K562 (cell line): ENCODE data around the gene AIMP1. TPM values are rescaled to one million over a fixed set of nuclear protein-coding genes. Genes with fewer than 3 reads are reported as not detected.

ENCODE experiments used
- ATAC-seq: fragments of 200-7000 bp; cut with Tn5 transposase; 3 replicates; pipeline ENCODE4 v1.9.1; 2020; ENCODE audit warnings: moderate library complexity
- BruUV-seq: library from RNA; stranded (reverse); fragments of 400-500 nt; replicated peaks from 2 replicates; lab custom pipeline; 2021; lab: Mats Ljungman, UMichigan
- CTCF ChIA-PET: fragments of 300-600 bp; formaldehyde crosslinking; extraction: SDS; loops from one replicate; lab custom pipeline; 2021; ENCODE audit warnings: low intra/inter-chr PET ratio; lab: Yijun Ruan, JAX
- POLR2A ChIA-PET: fragments of 300-600, 350-650 bp; sonication (Branson Sonifier 250); formaldehyde crosslinking; extraction: SDS; loops from one replicate; lab custom pipeline; 2021; ENCODE audit warnings: antibody characterized with exemption, inconsistent platforms; lab: Yijun Ruan, JAX
- DNase-seq, 4 experiments: peaks; one replicate each; pipeline versions ENCODE4 v3.0.0 to v3.0.0-alpha.2; 2011 to 2018; ENCODE audit warnings: low spot score in 3 of 4, mixed read lengths in 3 of 4; ENCODE audit errors: extremely low read depth in 1 of 4
- FAIRE-seq: peaks from 2 replicates; lab custom pipeline; 2011; peaks lifted over from hg19 to GRCh38; lab: Jason Lieb, UNC
- H2AFZ ChIP-seq: 2 replicates; pipeline ENCODE4 v1.6.0; 2011; ENCODE audit warnings: low read depth, low read length, control low read depth, inconsistent platforms
- H3K27ac ChIP-seq: fragments of 200-600 bp; 3 replicates; pipeline ENCODE4 v1.8.0; 2011; ENCODE audit warnings: low read depth, mild to moderate bottlenecking, control low read depth, inconsistent platforms, low read length, moderate library complexity, mixed read lengths; ENCODE audit errors: extremely low read depth
- H3K27me3 ChIP-seq, 2 experiments: fragments of 300-600 bp in 1 of 2; 2 replicates in 1 of 2; 3 replicates in 1 of 2; pipeline versions ENCODE4 v1.6.0 to v1.8.0; 2011; ENCODE audit warnings: inconsistent platforms in 2 of 2, low read length in 2 of 2, mild to moderate bottlenecking in 1 of 2, mixed read lengths in 1 of 2, moderate library complexity in 1 of 2; ENCODE audit not compliant: control insufficient read depth in 2 of 2, insufficient read depth in 2 of 2
- H3K36me3 ChIP-seq: fragments of 300-600 bp; 3 replicates; pipeline ENCODE4 v1.8.0; 2011; ENCODE audit warnings: mild to moderate bottlenecking, low read length, inconsistent platforms; ENCODE audit not compliant: control insufficient read depth, insufficient read depth
- H3K4me1 ChIP-seq, 2 experiments: fragments of 200-600 bp in 1 of 2; replicated peaks in 1 of 2; 2 replicates in 1 of 2; 3 replicates in 1 of 2; pipeline versions ENCODE4 v1.5.1 to v1.8.0; 2011; ENCODE audit warnings: inconsistent platforms in 2 of 2, low read length in 2 of 2, mild to moderate bottlenecking in 1 of 2, mixed read lengths in 1 of 2, moderate library complexity in 1 of 2; ENCODE audit not compliant: control insufficient read depth in 2 of 2, insufficient read depth in 2 of 2
- H3K4me2 ChIP-seq: 2 replicates; pipeline ENCODE4 v1.6.1; 2011; ENCODE audit warnings: low read length, control low read depth, inconsistent platforms, mixed read lengths; ENCODE audit not compliant: insufficient read depth
- H3K4me3 ChIP-seq: fragments of 200-600 bp; sonication (generic), shearing (Covaris generic); 2 replicates; pipeline ENCODE4 v1.5.1; 2016; ENCODE audit warnings: control low read depth, inconsistent platforms
- H3K79me2 ChIP-seq: fragments of 200-600 bp; 3 replicates; pipeline ENCODE4 v1.8.0; 2011; ENCODE audit warnings: low read length, inconsistent platforms; ENCODE audit not compliant: control insufficient read depth, insufficient read depth
- H3K9ac ChIP-seq, 2 experiments: 2 replicates each; pipeline versions ENCODE4 v1.6.0 to v1.6.1; 2011; ENCODE audit warnings: low read depth in 2 of 2, low read length in 2 of 2, control low read depth in 1 of 2, inconsistent platforms in 1 of 2, mild to moderate bottlenecking in 1 of 2, mixed read lengths in 1 of 2; ENCODE audit not compliant: insufficient read depth in 1 of 2
- H3K9me1 ChIP-seq: one replicate; pipeline ENCODE4 v1.6.0; 2011; ENCODE audit warnings: inconsistent platforms, mild to moderate bottlenecking, low read length, moderate library complexity; ENCODE audit not compliant: control insufficient read depth, insufficient read depth
- H3K9me3 ChIP-seq: replicated peaks from 2 replicates; pipeline ENCODE4 v1.5.1; 2011; ENCODE audit warnings: low read depth, low read length, inconsistent platforms; ENCODE audit not compliant: control insufficient read depth, insufficient read depth
- H4K20me1 ChIP-seq: replicated peaks from 2 replicates; pipeline ENCODE4 v1.6.1; 2011; ENCODE audit warnings: low read length, inconsistent platforms, mixed read lengths; ENCODE audit not compliant: control insufficient read depth, insufficient read depth
- ATF3 ChIP-seq, 2 experiments: fragments of 450-650 bp in 1 of 2; sonication (generic) in 1 of 2; formaldehyde crosslinking in 1 of 2; IDR thresholded peaks in 1 of 2; conservative IDR thresholded peaks in 1 of 2; 2 replicates each; pipeline versions ENCODE4 v1.6.1 to v1.8.1; 2016 to 2023; ENCODE audit warnings: mild to moderate bottlenecking in 2 of 2, moderate library complexity in 2 of 2, inconsistent platforms in 1 of 2, missing genetic modification reagents in 1 of 2
- CHCHD3 ChIP-seq: fragments of 250-450 bp; sonication (Bioruptor Pico); IDR thresholded peaks from 2 replicates; pipeline ENCODE4 v2.1.2; 2022; ENCODE audit warnings: mild to moderate bottlenecking
- CHD2 ChIP-seq: IDR thresholded peaks from 2 replicates; pipeline ENCODE4 v1.6.1; 2011; ENCODE audit warnings: low read depth, low read length
- ELF1 ChIP-seq: fragments of 200-800 bp; sonication (Bioruptor generic); IDR thresholded peaks from 2 replicates; pipeline ENCODE4 v1.6.1; 2016; ENCODE audit warnings: missing genetic modification characterization, missing compliant biosample characterization
- GATA2 ChIP-seq: sonication (generic); formaldehyde crosslinking; IDR thresholded peaks from 2 replicates; pipeline ENCODE4 v1.4.0; 2020; ENCODE audit warnings: mild to moderate bottlenecking, missing genetic modification reagents
- PRDM10 ChIP-seq: fragments of 450-650 bp; IDR thresholded peaks from 2 replicates; pipeline ENCODE4 v1.6.1; 2018; ENCODE audit not compliant: partially characterized antibody
- RAD21 ChIP-seq, 2 experiments: fragments of 250-450 bp in 1 of 2; fragments of 450-650 bp in 1 of 2; sonication (Bioruptor Pico) in 1 of 2; formaldehyde crosslinking in 1 of 2; IDR thresholded peaks in 1 of 2; conservative IDR thresholded peaks in 1 of 2; 2 replicates each; pipeline versions ENCODE4 v1.4.0 to v1.8.0; 2020 to 2022; ENCODE audit warnings: mild to moderate bottlenecking in 2 of 2, moderate library complexity in 1 of 2
- ZNF639 ChIP-seq, 2 experiments: fragments of 200-800 bp in 1 of 2; sonication (Bioruptor generic) in 1 of 2; sonication (generic) in 1 of 2; formaldehyde crosslinking in 1 of 2; IDR thresholded peaks in 1 of 2; conservative IDR thresholded peaks in 1 of 2; 2 replicates each; pipeline versions ENCODE4 v1.5.0 to v1.6.1; 2016 to 2020; ENCODE audit warnings: missing compliant biosample characterization in 1 of 2, missing genetic modification characterization in 1 of 2, missing genetic modification reagents in 1 of 2
- ZNF766 ChIP-seq: fragments of 200-800 bp; sonication (Bioruptor generic); conservative IDR thresholded peaks from 2 replicates; pipeline ENCODE4 v1.6.1; 2016; ENCODE audit warnings: missing genetic modification characterization, missing compliant biosample characterization
- ZSCAN32 ChIP-seq: fragments of 450-650 bp; formaldehyde crosslinking; IDR thresholded peaks from 2 replicates; pipeline ENCODE4 v1.4.0; 2020; ENCODE audit warnings: mild to moderate bottlenecking, moderate library complexity
- WGBS: fragments of 100-300 bp; shearing (Covaris generic); methylation state at CpG from one replicate; pipeline ENCODE4 v1.1.6; 2016; ENCODE audit warnings: low coverage, mixed read lengths; ENCODE audit not compliant: insufficient coverage; ENCODE audit errors: missing lambda C conversion rate; 5-methylcytosine and 5-hydroxymethylcytosine counted together
- in situ Hi-C: fragments of 300-500 bp; cut with MboI; formaldehyde crosslinking; loops from 4 replicates; pipeline ENCODE4 v1.15.0; 2018; ENCODE audit warnings: inconsistent platforms, mixed read lengths
- intact Hi-C: fragments of 100-400 bp; cut with micrococcal nuclease; formaldehyde crosslinking; loops from 2 replicates; pipeline ENCODE4 v1.14.2; 2022
- polyA plus RNA-seq, 8 experiments: library from polyadenylated mRNA; depleted of rRNA in 4 of 8; stranded (reverse) in 5 of 8; unstranded in 3 of 8; fragments of >200 nt; fragmentation: Nextera tagmentation in 2 of 8; fragmentation: Illumina TruSeq in 1 of 8; extraction: Ambion mirVana in 2 of 8; extraction: Trizol in 1 of 8; gene quantifications; 2 replicates each; pipeline versions ENCODE4 v1.2.1 to v1.2.3, GENCODE V29; 2011 to 2014; ENCODE audit warnings: inconsistent platforms in 1 of 8, missing spikeins in 1 of 8
- total RNA-seq, 7 experiments: library from RNA; depleted of rRNA in 6 of 7; stranded (reverse); fragments of >200 nt in 6 of 7; fragmentation: Illumina TruSeq in 2 of 7; extraction: Trizol in 2 of 7; gene quantifications; 2 replicates each; pipeline versions ENCODE4 v1.2.1 to v1.2.3, GENCODE V29; 2011 to 2021; ENCODE audit warnings: low replicate concordance in 1 of 7

Gene AIMP1
- total and polyA plus RNA-seq, 9 of the 15 experiments (the other 6 are each of a cell fraction or from before 2014, with no cell fraction given): 39.9 to 141 (median 70.1) TPM

- no peak for TF ChIP-seq ZNF639 (CRISPR knock-in tag; conservative IDR thresholded peaks at IDR 0.05 in 1 of 2, IDR thresholded peaks at IDR 0.05 in 1 of 2)
- TF ChIP-seq ELF1 (tag): no peak
- TF ChIP-seq CHD2: no peak
- no peak for TF ChIP-seq ZSCAN32
- TF ChIP-seq, all 486 proteins: peak for 0
Measured at GRCh38 chr4:106368678-106369077, 52.3 kb downstream of the AIMP1 start, which contains the start of gene GIMD1 (continued).

GRCh38 chr4:106369456-106370060, 53.2 kb downstream of the AIMP1 start:
- 8% methylated on average over 6 of the region's 6 CpGs for WGBS
- ATAC-seq: peak; percentile 96
- no peaks in the 10 kb centered on the region for H3K9me3 ChIP-seq
- no peak overlapping the region for H3K4me3 ChIP-seq
- no peaks in the 10 kb centered on the region for H3K9me1 ChIP-seq
- H4K20me1 ChIP-seq: no peaks in the 10 kb centered on the region
- FAIRE-seq: peak; percentile 83
- in situ Hi-C loops (no loop called here), intact Hi-C loops (loop anchor here (2.0 to 10.0 kb wide), 4 partner anchors 102 to 813 kb away; no protein-coding TSS in a partner anchor)
- H3K4me2 ChIP-seq: no peak overlapping the region
- no peaks in the 10 kb centered on the region for H3K79me2 ChIP-seq
- POLR2A ChIA-PET: interaction anchor here (0.8 kb wide), 1 partner anchor 16 kb away, joined by 3 read pairs; no protein-coding TSS in a partner anchor
- H3K9ac ChIP-seq: no peak overlapping the region
- H3K27me3 ChIP-seq: no peaks in the 10 kb centered on the region
- CTCF ChIA-PET: interaction anchor here (0.6 to 2.2 kb wide), 2 partner anchors 132 to 532 kb away, joined by 3 to 10 read pairs; no protein-coding TSS in a partner anchor
- H2AFZ ChIP-seq: peak overlapping the region; percentile 46
- no TSS peak for BruUV-seq
- H3K4me1 ChIP-seq: no peaks in the 10 kb centered on the region
- H3K27ac ChIP-seq: no peak overlapping the region
- DNase-seq: peak; percentile 45 to 79 (median 53)
- no peaks in the 10 kb centered on the region for H3K36me3 ChIP-seq
- TF ChIP-seq GATA2 (CRISPR knock-in tag) (peak; percentile 77), ATF3 (IDR thresholded peaks at IDR 0.05) (no peak), ATF3 (CRISPR knock-in tag; conservative IDR thresholded peaks at IDR 0.05) (no peak), ZNF766 (CRISPR knock-in tag) (no peak), PRDM10 (peak; percentile 8), ZSCAN32 (no peak), CHCHD3 (CRISPR knock-in tag) (no peak), RAD21 (CRISPR knock-in tag; conservative IDR thresholded peaks at IDR 0.05 in 1 of 2, IDR thresholded peaks at IDR 0.05 in 1 of 2) (peak; percentile 56 to 64)
